ENCODE measurements around the gene APPBP2.
"Not testable (repeated sequence)": the region's sequence is repeated elsewhere in the genome, so short reads cannot be mapped to it uniquely, and the experiment has no call there.

Gene APPBP2

GRCh38 chr17:60534010-60534555 lies 8.0 kb upstream of the APPBP2 start:
- DNase-seq: no peak

- DNase-seq: no peak
Measured at GRCh38 chr17:60529806-60530205, 3.8 kb upstream of the APPBP2 start.

GRCh38 chr17:60528828-60529227 lies 2.8 kb upstream of the APPBP2 start:
- no peak for DNase-seq

GRCh38 chr17:60527701-60528100 lies 1.7 kb upstream of the APPBP2 start:
- no peak for DNase-seq

- DNase-seq: no peak
Measured at GRCh38 chr17:60526726-60527125, 684 bp upstream of the APPBP2 start.

GRCh38 chr17:60525328-60525684 lies 736 bp downstream of the APPBP2 start:
- no peak for DNase-seq

GRCh38 chr17:60524463-60525327 lies 1.3 kb downstream of the APPBP2 start:
- DNase-seq: no peak

- DNase-seq: no peak
Measured at GRCh38 chr17:60523822-60524221, 2.2 kb downstream of the APPBP2 start.

- DNase-seq: no peak
Measured at GRCh38 chr17:60522889-60523626, 3.0 kb downstream of the APPBP2 start.

- no peak for DNase-seq
Measured at GRCh38 chr17:60519795-60520194, 6.2 kb downstream of the APPBP2 start.

- not testable (repeated sequence) for DNase-seq
Measured at GRCh38 chr17:60515683-60516082, 10.4 kb downstream of the APPBP2 start.

- not testable (repeated sequence) for DNase-seq
Measured at GRCh38 chr17:60515199-60515598, 10.8 kb downstream of the APPBP2 start.

- no peak for DNase-seq
Measured at GRCh38 chr17:60514500-60514899, 11.5 kb downstream of the APPBP2 start.

GRCh38 chr17:60514053-60514452 lies 12.0 kb downstream of the APPBP2 start:
- no peak for DNase-seq

GRCh38 chr17:60513014-60513413 lies 13.0 kb downstream of the APPBP2 start:
- DNase-seq: no peak

GRCh38 chr17:60510723-60511122 lies 15.3 kb downstream of the APPBP2 start:
- no peak for DNase-seq

GRCh38 chr17:60510031-60510430 lies 16.0 kb downstream of the APPBP2 start:
- no peak for DNase-seq

- DNase-seq: no peak
Measured at GRCh38 chr17:60508384-60508980, 17.6 kb downstream of the APPBP2 start.

GRCh38 chr17:60506312-60506711 lies 19.7 kb downstream of the APPBP2 start:
- DNase-seq: no peak

GRCh38 chr17:60502145-60502544 lies 23.9 kb downstream of the APPBP2 start:
- DNase-seq: no peak

- DNase-seq: no peak
Measured at GRCh38 chr17:60501589-60501988, 24.5 kb downstream of the APPBP2 start.

- no peak for DNase-seq
Measured at GRCh38 chr17:60496041-60496440, 30.0 kb downstream of the APPBP2 start.

GRCh38 chr17:60495260-60495659 lies 30.8 kb downstream of the APPBP2 start:
- DNase-seq: no peak

Data from NK-92 treated with Interleukin-12 subunit alpha and Interleukin-12 subunit beta, amount 100 ng/mL, for 24 hours (cell line).